Heart left ventricle (tissue), 13 donors: Measurements from ENCODE around the gene NTNG2.

Experiments used
- POLR2A ChIP-seq, 2 donors: fragments of 450-650 bp; IDR thresholded peaks; one replicate each; pipeline ENCODE4 v1.6.1; 2017; ENCODE audit warnings: antibody characterized with exemption in 2 of 2, mild to moderate bottlenecking in 2 of 2, moderate library complexity in 2 of 2
- TF ChIP-seq, protein P1 (sequence below), 12 donors: fragments of 200-600 bp; sonication (generic) in 4 of 12; IDR thresholded peaks; one replicate each; pipeline versions ENCODE4 v1.5.0 to v1.8.0; 2018 to 2022; ENCODE audit warnings: antibody characterized with exemption in 12 of 12, mild to moderate bottlenecking in 5 of 12
- donor health status: ischemic (EF 13 %, LVEDD 7.1; RV severe dilation, severe dysfunction).
- donor health status: DM: no; HTN: yes; CAD: no.
- donor health status: DM: no; HTN: no; CAD: no.
- donor health status: ischemic (EF 25% LVEDD 6.9; RV normal size, moderate dysfunction).
- donor health status: ischemic (EF 25% LVEDD 5.7; RV mildly dilated, moderate dysfunction).
- donor health status: ischemic (EF 35%, LVEDD 5.7; RV mildly dilated, moderate dysfunction).
- donor health status: nonischemic (EF 11% LVEDD 7.7; RV severe dilation, severe dysfunction).
- donor health status: DM: yes; HTN: yes; CAD: no.
- donor health status: PGD.
- donor health status: ischemic (EF 29% LVEDD 5.4; RV normal size, mild dysfunction).
- donor health status: nonischemic (EF 23%, LVEDD 6.1; RV moderate dilation, normal function).

DNA sequence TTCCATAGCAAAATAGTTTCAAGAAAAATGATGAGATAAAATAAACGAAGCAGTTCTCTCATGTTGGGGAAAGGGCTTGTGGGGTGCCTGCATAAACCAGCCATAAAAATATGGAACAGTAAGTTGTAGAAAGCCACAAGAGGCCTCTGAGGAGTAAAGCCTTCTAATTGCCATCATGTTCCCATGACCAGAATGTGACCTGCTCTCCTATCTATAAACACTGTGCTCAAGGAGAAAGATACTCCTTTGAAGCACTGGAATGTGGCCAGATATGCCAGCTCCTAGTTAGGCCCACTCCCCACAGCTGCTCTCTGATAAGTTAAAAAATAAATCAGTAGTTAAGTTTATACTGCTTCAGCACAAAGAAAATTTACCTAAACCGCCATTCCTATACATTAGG, 127.1 kb downstream of the NTNG2 start:
- no peak for TF ChIP-seq POLR2A (IDR thresholded peaks at IDR 0.05)
- TF ChIP-seq, protein P1, sequence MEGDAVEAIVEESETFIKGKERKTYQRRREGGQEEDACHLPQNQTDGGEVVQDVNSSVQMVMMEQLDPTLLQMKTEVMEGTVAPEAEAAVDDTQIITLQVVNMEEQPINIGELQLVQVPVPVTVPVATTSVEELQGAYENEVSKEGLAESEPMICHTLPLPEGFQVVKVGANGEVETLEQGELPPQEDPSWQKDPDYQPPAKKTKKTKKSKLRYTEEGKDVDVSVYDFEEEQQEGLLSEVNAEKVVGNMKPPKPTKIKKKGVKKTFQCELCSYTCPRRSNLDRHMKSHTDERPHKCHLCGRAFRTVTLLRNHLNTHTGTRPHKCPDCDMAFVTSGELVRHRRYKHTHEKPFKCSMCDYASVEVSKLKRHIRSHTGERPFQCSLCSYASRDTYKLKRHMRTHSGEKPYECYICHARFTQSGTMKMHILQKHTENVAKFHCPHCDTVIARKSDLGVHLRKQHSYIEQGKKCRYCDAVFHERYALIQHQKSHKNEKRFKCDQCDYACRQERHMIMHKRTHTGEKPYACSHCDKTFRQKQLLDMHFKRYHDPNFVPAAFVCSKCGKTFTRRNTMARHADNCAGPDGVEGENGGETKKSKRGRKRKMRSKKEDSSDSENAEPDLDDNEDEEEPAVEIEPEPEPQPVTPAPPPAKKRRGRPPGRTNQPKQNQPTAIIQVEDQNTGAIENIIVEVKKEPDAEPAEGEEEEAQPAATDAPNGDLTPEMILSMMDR (IDR thresholded peaks at IDR 0.05): no peak
